HG03521 (cell line): ENCODE data around the gene PRM3.

Source experiments
- ATAC-seq: cut with Tn5 transposase; IDR thresholded peaks from one replicate; pipeline ENCODE4 v1.9.1; 2021; ENCODE audit warnings: mild to moderate bottlenecking, moderate library complexity; ENCODE audit not compliant: unreplicated experiment

The PRM3 gene

GRCh38 chr16:11229432-11229831, 44.0 kb downstream of the PRM3 start:
- no peak for ATAC-seq

- no peak for ATAC-seq
Observed at GRCh38 chr16:11225677-11226549, 47.5 kb downstream of the PRM3 start.

- peak; percentile 79 for ATAC-seq
Observed at GRCh38 chr16:11224894-11225676, 48.3 kb downstream of the PRM3 start.

GRCh38 chr16:11224096-11224893, 49.1 kb downstream of the PRM3 start:
- peak; percentile 39 for ATAC-seq
